Adrenal gland (tissue), 12 donors: ENCODE results near the gene SKIC3. TPM values are rescaled to one million over a fixed set of nuclear protein-coding genes. Genes with fewer than 3 reads are reported as not detected.

Experiments
- DNase-seq, 7 donors: peaks; one replicate each; pipeline ENCODE4 v3.0.0-alpha.2; 2019 to 2020
- H3K27ac ChIP-seq, 5 donors: fragments of 200-600 bp; sonication (generic) in 4 of 5; 1 replicate in 3 of 5; 2 replicates in 2 of 5; pipeline versions ENCODE4 v1.5.1 to v1.8.0; 2016 to 2020; ENCODE audit warnings: mild to moderate bottlenecking in 1 of 5
- H3K27me3 ChIP-seq: fragments of 200-600 bp; 2 replicates; pipeline ENCODE4 v1.8.0; 2021
- H3K36me3 ChIP-seq, 2 donors: fragments of 200-600 bp; replicated peaks in 1 of 2; 1 replicate in 1 of 2; 2 replicates in 1 of 2; pipeline versions ENCODE4 v1.5.1 to v1.8.0; 2018 to 2022
- H3K4me1 ChIP-seq, 2 donors: fragments of 200-600 bp; replicated peaks in 1 of 2; 1 replicate in 1 of 2; 2 replicates in 1 of 2; pipeline versions ENCODE4 v1.5.1 to v1.8.0; 2018 to 2021
- H3K4me3 ChIP-seq, 4 donors: fragments of 200-600 bp; sonication (generic) in 3 of 4; one replicate each; pipeline ENCODE4 v1.5.1; 2016 to 2018
- H3K9me3 ChIP-seq, 3 donors: fragments of 200-600 bp; sonication (generic) in 1 of 3; replicated peaks in 1 of 3; 1 replicate in 2 of 3; 2 replicates in 1 of 3; pipeline versions ENCODE4 v1.5.1 to v1.8.0; 2016 to 2021
- CTCF ChIP-seq, 6 experiments: fragments of 450-650 bp in 4 of 6; fragments of 200-600 bp in 2 of 6; sonication (generic) in 1 of 6; IDR thresholded peaks; 1 replicate in 5 of 6; 2 replicates in 1 of 6; pipeline versions ENCODE4 v1.5.1 to v1.8.0; 2016 to 2021; ENCODE audit warnings: antibody characterized with exemption in 6 of 6, mild to moderate bottlenecking in 2 of 6, moderate library complexity in 1 of 6
- POLR2A ChIP-seq, 2 donors: fragments of 450-650 bp; IDR thresholded peaks; one replicate each; pipeline ENCODE4 v1.6.1; 2017; ENCODE audit warnings: antibody characterized with exemption in 2 of 2, mild to moderate bottlenecking in 2 of 2, moderate library complexity in 1 of 2
- WGBS, 4 donors: extraction: QIAGEN DNeasy Blood & Tissue Kit in 2 of 4; methylation state at CpG; one replicate each; pipeline versions ENCODE4 v1.1.5 to v1.1.7; 2013 to 2017; 5-methylcytosine and 5-hydroxymethylcytosine counted together
- intact Hi-C, 2 donors: fragments of 100-400 bp; cut with DNase I; formaldehyde crosslinking; loops; one replicate each; pipeline versions ENCODE4 v1.14.1 to v1.15.0; 2022 to 2023
- polyA plus RNA-seq, 3 donors: library from polyadenylated mRNA; stranded (reverse); fragments of 200-250 nt in 2 of 3; fragments of 350-450 nt in 1 of 3; fragmentation: Illumina TruSeq in 1 of 3; extraction: RNeasy Lipid Tissue Mini Kit (QIAGEN cat#74804) in 1 of 3; gene quantifications; one replicate each; pipeline ENCODE4 v1.2.3, GENCODE V29; 2013 to 2014
- total RNA-seq, 9 donors: library from RNA; depleted of rRNA in 4 of 9; stranded (reverse); fragments of >200 nt in 4 of 9; fragments of 120-200 nt in 1 of 9; fragmentation: NEBNext Ultra II Directional in 1 of 9; extraction: Animal tissue kit (Norgen Biotek cat#: 25700) in 1 of 9; gene quantifications; one replicate each; pipeline versions ENCODE4 v1.1.0 to v1.2.4, GENCODE V29; 2013 to 2023
- donor health status: healthy with polysubstance abuse.
- donor health status: Bipolar disorder and iron deficiency.
- donor health status: DM: yes; HTN: yes; CAD: no.
- donor health status: DM: no; HTN: no; CAD: no.
- donor health status: DM: no; HTN: no; CAD: no.
- donor health status: DM: yes; HTN: yes; CAD: no.

SKIC3 gene
- total and polyA plus RNA-seq, 12 donors = 17.5 to 108 (median 73.3) TPM

GRCh38 chr5:95520206-95520605 lies 34.6 kb downstream of the SKIC3 start:
- TF ChIP-seq CTCF (IDR thresholded peaks at IDR 0.05) (no peak), POLR2A (IDR thresholded peaks at IDR 0.05) (no peak)
- intact Hi-C loops = no loop called here
- Histone ChIP-seq H3K36me3 (peaks cover 0 to 50% of the 10 kb centered on the region in 2 donors), H3K9me3 (no peaks in the 10 kb centered on the region), H3K27ac (no peak overlapping the region), H3K4me3 (no peak overlapping the region), H3K4me1 (no peaks in the 10 kb centered on the region), H3K27me3 (no peaks in the 10 kb centered on the region)
- no peak for DNase-seq
- 82 to 100% (median 88%) methylated on average over 1 of the region's 1 CpG for WGBS, 4 donors

DNA sequence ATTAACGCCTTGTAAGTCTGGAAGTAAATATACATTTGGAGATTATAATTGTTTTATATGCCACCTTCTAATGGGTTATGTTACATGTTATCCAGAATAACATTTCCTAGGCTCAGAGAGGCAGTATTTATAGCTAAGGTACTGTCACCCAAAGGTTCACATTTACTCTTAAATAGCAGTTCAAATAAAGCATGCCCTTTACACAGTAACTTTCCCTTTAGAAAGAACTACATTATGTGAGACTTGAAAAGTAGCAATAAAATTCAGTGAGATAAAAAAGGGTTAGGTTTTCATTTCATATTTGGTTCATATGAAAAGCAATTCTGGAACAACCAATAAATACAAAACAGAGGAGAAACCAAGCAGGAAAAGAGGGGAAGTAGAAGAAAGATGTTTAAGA lies 35.1 kb downstream of the SKIC3 start:
- Histone ChIP-seq H3K36me3 (peaks cover 0 to 46% of the 10 kb centered on the region in 2 donors), H3K4me3 (no peak overlapping the region), H3K27me3 (no peaks in the 10 kb centered on the region), H3K9me3 (no peaks in the 10 kb centered on the region), H3K27ac (no peak overlapping the region), H3K4me1 (no peaks in the 10 kb centered on the region)
- intact Hi-C loops = no loop called here
- no peak for DNase-seq
- TF ChIP-seq POLR2A (IDR thresholded peaks at IDR 0.05) = no peak
- TF ChIP-seq CTCF (IDR thresholded peaks at IDR 0.05) = no peak
- 95 to 100% (median 97%) methylated on average over 1 of the region's 1 CpG for WGBS, 4 donors

DNA sequence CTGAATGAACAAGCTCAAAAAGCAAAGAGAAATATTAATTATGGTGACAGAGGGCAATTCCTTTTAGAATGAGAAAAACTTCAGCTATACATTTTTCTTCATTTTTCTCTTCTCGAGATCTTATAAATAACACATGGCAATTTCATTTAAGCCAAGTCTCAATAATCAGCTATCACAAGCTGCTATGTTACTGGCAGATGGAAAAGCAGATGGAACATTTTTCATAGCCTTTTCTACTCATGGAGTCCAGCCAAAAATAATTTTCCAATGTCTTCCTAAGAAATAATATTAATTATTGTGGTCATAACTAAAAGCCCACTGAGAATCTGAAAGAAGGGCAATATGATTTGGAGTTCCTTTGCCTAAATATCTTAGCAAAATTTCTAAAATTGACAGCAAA lies 35.6 kb downstream of the SKIC3 start:
- no peaks in the 10 kb centered on the region for H3K9me3 ChIP-seq
- DNase-seq = no peak
- no peaks in the 10 kb centered on the region for H3K4me1 ChIP-seq
- peaks cover 0 to 41% of the 10 kb centered on the region in 2 donors for H3K36me3 ChIP-seq
- TF ChIP-seq CTCF (IDR thresholded peaks at IDR 0.05) (no peak), POLR2A (IDR thresholded peaks at IDR 0.05) (no peak)
- no peaks in the 10 kb centered on the region for H3K27me3 ChIP-seq
- no peak overlapping the region for H3K4me3 ChIP-seq
- no peak overlapping the region for H3K27ac ChIP-seq
- intact Hi-C loops = no loop called here
- whole genome bisulfite sequencing, 4 donors = 77 to 92% (median 86%) methylated on average over 1 of the region's 1 CpG

GRCh38 chr5:95518417-95518816 lies 36.4 kb downstream of the SKIC3 start:
- no peaks in the 10 kb centered on the region for H3K4me1 ChIP-seq
- intact Hi-C loops = no loop called here
- H3K27ac ChIP-seq = no peak overlapping the region
- no peaks in the 10 kb centered on the region for H3K27me3 ChIP-seq
- TF ChIP-seq POLR2A (IDR thresholded peaks at IDR 0.05) = no peak
- TF ChIP-seq CTCF (IDR thresholded peaks at IDR 0.05) = no peak
- no peak for DNase-seq
- WGBS, 4 donors = 97 to 100% (median 98%) methylated on average over 2 of the region's 2 CpGs
- H3K36me3 ChIP-seq = peaks cover 0 to 37% of the 10 kb centered on the region in 2 donors
- no peaks in the 10 kb centered on the region for H3K9me3 ChIP-seq
- no peak overlapping the region for H3K4me3 ChIP-seq
